GM12878 (cell line): ENCODE measurements around the gene MAP3K5. TPM values are rescaled to one million over a fixed set of nuclear protein-coding genes. Genes with fewer than 3 reads are reported as not detected.

Experiments used
- ATAC-seq: fragments of 200-7000 bp; cut with Tn5 transposase; 3 replicates; pipeline ENCODE4 v1.9.1; 2020; ENCODE audit warnings: mild to moderate bottlenecking, moderate library complexity
- BruUV-seq: library from RNA; stranded (reverse); fragments of 400-500 nt; replicated peaks from 2 replicates; lab custom pipeline; 2021; lab: Mats Ljungman, UMichigan
- CTCF ChIA-PET: fragments of 300-600 bp; sonication (Branson Sonifier 250); formaldehyde crosslinking; extraction: SDS; loops from one replicate; lab custom pipeline; 2021; ENCODE audit warnings: inconsistent platforms; lab: Yijun Ruan, JAX
- POLR2A ChIA-PET: fragments of 350-600 bp; formaldehyde crosslinking; extraction: SDS; loops from one replicate; lab custom pipeline; 2021; ENCODE audit warnings: inconsistent platforms; lab: Charles Lee
- RAD21 ChIA-PET: fragments of 300-600 bp; sonication (Branson Sonifier 250); formaldehyde crosslinking; loops from one replicate; lab custom pipeline; 2023; ENCODE audit warnings: antibody characterized with exemption; ENCODE audit not compliant: unreplicated experiment; lab: Charles Lee
- SMC1A ChIA-PET: fragments of 300-600 bp; sonication (Branson Sonifier 250); formaldehyde crosslinking; loops from one replicate; lab custom pipeline; 2023; ENCODE audit not compliant: unreplicated experiment, uncharacterized antibody; lab: Charles Lee
- DNase-seq: peaks from one replicate; pipeline ENCODE4 v3.0.0-alpha.2; 2011; ENCODE audit warnings: low read depth, low spot score
- FAIRE-seq: peaks from 3 replicates; lab custom pipeline; 2011; peaks lifted over from hg19 to GRCh38; lab: Jason Lieb, UNC
- H2AFZ ChIP-seq: 2 replicates; pipeline ENCODE4 v1.6.0; 2011; ENCODE audit warnings: low read depth, low read length, control low read depth; ENCODE audit not compliant: control insufficient read depth
- H3K27ac ChIP-seq: 2 replicates; pipeline ENCODE4 v1.5.1; 2011; ENCODE audit warnings: control low read depth; ENCODE audit not compliant: control insufficient read depth, insufficient read depth
- H3K27me3 ChIP-seq, 2 experiments: replicated peaks in 1 of 2; 2 replicates each; pipeline versions ENCODE4 v1.6.0 to v1.6.1; 2011; ENCODE audit warnings: low read length in 1 of 2; ENCODE audit not compliant: control insufficient read depth in 2 of 2, insufficient read depth in 2 of 2
- H3K36me3 ChIP-seq, 2 experiments: 2 replicates each; pipeline ENCODE4 v1.5.1; 2011; ENCODE audit warnings: low read length in 1 of 2; ENCODE audit not compliant: control insufficient read depth in 2 of 2, insufficient read depth in 2 of 2
- H3K4me1 ChIP-seq: 2 replicates; pipeline ENCODE4 v1.6.1; 2011; ENCODE audit warnings: mild to moderate bottlenecking, low read length, moderate library complexity, mixed read lengths; ENCODE audit not compliant: control insufficient read depth, insufficient read depth
- H3K4me2 ChIP-seq: 2 replicates; pipeline ENCODE4 v1.6.0; 2011; ENCODE audit warnings: control low read depth; ENCODE audit not compliant: control insufficient read depth, insufficient read depth
- H3K4me3 ChIP-seq: fragments of 200-600 bp; sonication (generic); 2 replicates; pipeline ENCODE4 v1.5.1; 2016
- H3K79me2 ChIP-seq: 2 replicates; pipeline ENCODE4 v1.6.0; 2011; ENCODE audit warnings: low read length; ENCODE audit not compliant: control insufficient read depth, insufficient read depth
- H3K9ac ChIP-seq: 2 replicates; pipeline ENCODE4 v1.8.0; 2011; ENCODE audit warnings: low read length, control low read depth, mixed read lengths; ENCODE audit not compliant: control insufficient read depth, insufficient read depth
- H3K9me3 ChIP-seq: replicated peaks from 3 replicates; pipeline ENCODE4 v1.5.1; 2011; ENCODE audit warnings: mild to moderate bottlenecking, low read length; ENCODE audit not compliant: control insufficient read depth, insufficient read depth
- H4K20me1 ChIP-seq: 2 replicates; pipeline ENCODE4 v1.6.0; 2011; ENCODE audit not compliant: control insufficient read depth, insufficient read depth
- NFIC ChIP-seq: IDR thresholded peaks from 2 replicates; pipeline ENCODE4 v1.6.1; 2012; ENCODE audit warnings: low read depth, mild to moderate bottlenecking, inconsistent platforms, low read length, moderate library complexity
- NFYA ChIP-seq: IDR thresholded peaks from 2 replicates; pipeline ENCODE4 v1.6.1; 2011; ENCODE audit warnings: low read depth, mild to moderate bottlenecking, low read length, improper control_type of control experiment, borderline replicate concordance
- POLR2AphosphoS5 ChIP-seq: IDR thresholded peaks from 2 replicates; pipeline ENCODE4 v1.6.1; 2011; ENCODE audit warnings: mild to moderate bottlenecking, low read length, inconsistent platforms
- RAD21 ChIP-seq: IDR thresholded peaks from 2 replicates; pipeline ENCODE4 v1.6.1; 2011; ENCODE audit warnings: mild to moderate bottlenecking, low read depth, low read length, moderate library complexity; ENCODE audit not compliant: insufficient read depth
- RB1 ChIP-seq: fragments of 450-650 bp; formaldehyde crosslinking; IDR thresholded peaks from 2 replicates; pipeline ENCODE4 v1.6.1; 2017; ENCODE audit warnings: mild to moderate bottlenecking, borderline replicate concordance
- YY1 ChIP-seq: IDR thresholded peaks from 2 replicates; pipeline ENCODE4 v1.6.1; 2011; ENCODE audit warnings: low read depth, mild to moderate bottlenecking, low read length
- ZNF24 ChIP-seq: fragments of 450-650 bp; IDR thresholded peaks from 2 replicates; pipeline ENCODE4 v1.6.1; 2017; ENCODE audit warnings: antibody characterized with exemption, mild to moderate bottlenecking
- WGBS: methylation state at CpG from one replicate; pipeline ENCODE4 v1.1.6; 2016; ENCODE audit warnings: low lambda C conversion rate; ENCODE audit not compliant: insufficient replicate concordance, insufficient coverage; ENCODE audit errors: missing lambda C conversion rate; 5-methylcytosine and 5-hydroxymethylcytosine counted together
- in situ Hi-C: fragments of 300-500 bp; cut with MboI; formaldehyde crosslinking; loops from 9 replicates; pipeline ENCODE4 v1.14.3; 2018; ENCODE audit warnings: mixed read lengths
- intact Hi-C: fragments of 100-400 bp; cut with micrococcal nuclease; formaldehyde crosslinking; loops from one replicate; pipeline ENCODE4 v1.14.2; 2022; ENCODE audit not compliant: unreplicated experiment
- polyA plus RNA-seq, 11 experiments: library from polyadenylated mRNA; depleted of rRNA in 4 of 11; unstranded in 6 of 11; stranded (reverse) in 5 of 11; fragments of >200 nt; fragmentation: Nextera tagmentation in 4 of 11; fragmentation: Illumina TruSeq in 1 of 11; extraction: Ambion mirVana in 4 of 11; extraction: Trizol in 1 of 11; gene quantifications; 1 replicate in 1 of 11; 2 replicates in 10 of 11; pipeline versions ENCODE4 v1.2.1 to v1.2.3, GENCODE V29; 2011 to 2016; ENCODE audit warnings: inconsistent platforms in 2 of 11, missing spikeins in 2 of 11, low read depth in 1 of 11
- total RNA-seq, 4 experiments: library from RNA; depleted of rRNA in 3 of 4; stranded (reverse); fragments of >200 nt in 3 of 4; fragmentation: Illumina TruSeq in 1 of 4; extraction: Trizol in 1 of 4; gene quantifications; 2 replicates each; pipeline versions ENCODE4 v1.2.1 to v1.2.3, GENCODE V29; 2013 to 2021
- TF ChIP-seq, protein P1 (sequence below): IDR thresholded peaks from 2 replicates; pipeline ENCODE4 v1.6.1; 2011; ENCODE audit warnings: borderline replicate concordance, low read depth, mild to moderate bottlenecking, moderate library complexity, mixed read lengths, low read length; ENCODE audit not compliant: insufficient read depth; ENCODE audit errors: extremely low read length
- TF ChIP-seq, protein P2 (sequence below): IDR thresholded peaks from 2 replicates; pipeline ENCODE4 v1.6.1; 2011; ENCODE audit warnings: low read depth, mild to moderate bottlenecking, low read length, moderate library complexity, borderline replicate concordance; ENCODE audit errors: extremely low read depth

Gene MAP3K5
- total and polyA plus RNA-seq, 10 of the 15 experiments (the other 5 are each of a cell fraction or from before 2014, with no cell fraction given): 5.4 to 34.3 (median 26.4) TPM

DNA sequence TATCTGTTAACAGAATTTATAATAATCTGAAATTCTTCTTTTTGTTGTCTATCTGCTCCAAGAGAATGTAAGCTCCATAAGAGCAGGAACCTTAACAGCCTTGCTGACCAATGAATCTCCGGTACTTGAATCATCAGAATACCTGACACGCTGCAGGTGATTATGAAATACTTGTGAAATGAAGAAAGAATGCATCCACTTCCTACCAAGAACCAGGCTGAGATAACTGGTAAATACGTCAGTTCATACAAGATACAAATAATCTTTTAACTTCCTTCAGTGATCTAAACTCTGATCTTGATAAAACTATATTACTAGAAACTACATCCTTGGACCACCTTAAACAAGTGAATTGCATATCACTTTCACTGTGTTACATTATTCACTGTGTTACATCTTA, 116.2 kb downstream of the MAP3K5 start:
- ChIA-PET RAD21 (interaction anchor here (1.2 to 1.8 kb wide), 2 partner anchors 34 to 116 kb away, joined by 3 to 6 read pairs; partner anchors contain the start of gene MAP3K5), SMC1A (interaction anchor here (0.7 to 3.6 kb wide), 8 partner anchors 8 to 116 kb away, joined by 3 to 12 read pairs (median 3); partner anchors contain the start of gene MAP3K5), CTCF (interaction anchor here (1.0 to 9.8 kb wide), 3 partner anchors 8 to 116 kb away, joined by 3 to 48 read pairs (median 6); partner anchors contain the start of gene MAP3K5), POLR2A (interaction anchor here (0.7 kb wide), 1 partner anchor 1006 kb away, joined by 6 read pairs; no protein-coding TSS in a partner anchor)
- Histone ChIP-seq H3K27me3 (no peaks in the 10 kb centered on the region), H3K9ac (no peak overlapping the region), H3K79me2 (no peaks in the 10 kb centered on the region; the same call in none of the 2 replicates), H4K20me1 (no peaks in the 10 kb centered on the region), H3K36me3 (peaks cover 2 to 12% of the 10 kb centered on the region in 2 experiments; a peak in 2 of 4 replicates), H3K27ac (no peak overlapping the region), H3K4me2 (no peak overlapping the region), H3K4me1 (no peaks in the 10 kb centered on the region), H2AFZ (no peak overlapping the region), H3K4me3 (no peak overlapping the region), H3K9me3 (no peaks in the 10 kb centered on the region)
- DNase-seq (no peak), ATAC-seq (no peak), FAIRE-seq (no peak)
- in situ Hi-C loops (no loop called here), intact Hi-C loops (no loop called here)
- no TSS peak for BruUV-seq
- 95% methylated on average over 3 of the region's 3 CpGs for WGBS
- TF ChIP-seq NFIC (no peak), POLR2AphosphoS5 (no peak), RAD21 (no peak), RB1 (no peak), ZNF24 (no peak), NFYA (no peak), YY1 (no peak)
- TF ChIP-seq, protein P1, sequence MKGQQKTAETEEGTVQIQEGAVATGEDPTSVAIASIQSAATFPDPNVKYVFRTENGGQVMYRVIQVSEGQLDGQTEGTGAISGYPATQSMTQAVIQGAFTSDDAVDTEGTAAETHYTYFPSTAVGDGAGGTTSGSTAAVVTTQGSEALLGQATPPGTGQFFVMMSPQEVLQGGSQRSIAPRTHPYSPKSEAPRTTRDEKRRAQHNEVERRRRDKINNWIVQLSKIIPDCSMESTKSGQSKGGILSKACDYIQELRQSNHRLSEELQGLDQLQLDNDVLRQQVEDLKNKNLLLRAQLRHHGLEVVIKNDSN: no peak
- TF ChIP-seq, protein P2, sequence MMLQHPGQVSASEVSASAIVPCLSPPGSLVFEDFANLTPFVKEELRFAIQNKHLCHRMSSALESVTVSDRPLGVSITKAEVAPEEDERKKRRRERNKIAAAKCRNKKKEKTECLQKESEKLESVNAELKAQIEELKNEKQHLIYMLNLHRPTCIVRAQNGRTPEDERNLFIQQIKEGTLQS: no peak
